ENCODE results near the gene MMP20. TPM values are rescaled to one million over a fixed set of nuclear protein-coding genes. Genes with fewer than 3 reads are reported as not detected.

The MMP20 gene
- total and polyA plus RNA-seq, 2 donors (not counting 3 experiments of a cell fraction or from before 2014, with no cell fraction given): not detected

DNA sequence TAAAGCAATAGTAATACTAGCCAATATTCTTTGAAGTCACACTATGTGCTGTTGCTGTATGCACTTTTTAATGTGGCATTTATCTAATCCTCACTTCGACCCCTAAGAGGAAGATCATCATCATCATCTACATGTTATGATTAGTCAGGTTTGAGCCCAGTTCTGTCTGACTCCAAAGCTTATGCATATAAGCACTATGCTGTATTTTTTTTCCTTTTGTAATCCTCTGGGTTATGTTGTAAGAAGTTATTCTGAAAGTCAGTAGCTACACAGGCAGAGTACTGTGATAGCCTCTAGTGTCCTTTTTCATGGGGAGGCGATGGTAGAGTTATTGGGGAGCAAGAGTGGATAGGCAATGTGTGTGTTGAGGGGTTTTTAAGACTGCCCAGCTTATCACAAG lies 11.1 kb downstream of the MMP20 start:
- DNase-seq (ENCODE audit: low read depth, low spot score): no peak
- Histone ChIP-seq H3K27me3 (ENCODE audit: control insufficient read depth in 2 of 2, insufficient read depth in 2 of 2, low read length in 2 of 2) (no peaks in the 10 kb centered on the region), H3K4me3 (replicated peaks in 1 of 3; ENCODE audit: insufficient read depth in 1 of 3, low read depth in 1 of 3, low read length in 3 of 3) (no peak overlapping the region), H3K79me2 (ENCODE audit: control insufficient read depth, insufficient read depth, low read length) (no peaks in the 10 kb centered on the region), H4K20me1 (replicated peaks; ENCODE audit: control insufficient read depth, extremely low read depth, insufficient read depth, low read length) (no peaks in the 10 kb centered on the region), H2AFZ (ENCODE audit: low read depth, low read length) (no peak overlapping the region), H3K4me1 (ENCODE audit: control insufficient read depth, extremely low read depth, insufficient read depth, low read length) (peaks cover 11% of the 10 kb centered on the region), H3K27ac (ENCODE audit: insufficient read depth, low read depth, low read length) (no peak overlapping the region), H3K9me1 (replicated peaks; ENCODE audit: control insufficient read depth, extremely low read depth, insufficient read depth, low read length) (no peaks in the 10 kb centered on the region), H3K4me2 (ENCODE audit: insufficient read depth, low read length) (no peak overlapping the region), H3K9me3 (replicated peaks; ENCODE audit: control insufficient read depth, insufficient read depth, low read length) (no peaks in the 10 kb centered on the region), H3K36me3 (ENCODE audit: control insufficient read depth in 2 of 2, extremely low read depth in 1 of 2, insufficient read depth in 2 of 2, low read length in 2 of 2) (no peaks in the 10 kb centered on the region), H3K9ac (replicated peaks; ENCODE audit: extremely low read depth, insufficient read depth, low read length) (no peak overlapping the region)
- no peak for TF ChIP-seq POLR2A (IDR thresholded peaks at IDR 0.05; ENCODE audit: low read depth, low read length)
- TF ChIP-seq EZH2 (IDR thresholded peaks at IDR 0.05; ENCODE audit: borderline replicate concordance, low read depth, low read length, severe bottlenecking): no peak
- TF ChIP-seq JUN (IDR thresholded peaks at IDR 0.05; ENCODE audit: borderline replicate concordance, insufficient read depth, insufficient read length, low read depth): no peak
- no peak for TF ChIP-seq MYC (IDR thresholded peaks at IDR 0.05; ENCODE audit: low read depth, low read length)
- TF ChIP-seq, protein P1, sequence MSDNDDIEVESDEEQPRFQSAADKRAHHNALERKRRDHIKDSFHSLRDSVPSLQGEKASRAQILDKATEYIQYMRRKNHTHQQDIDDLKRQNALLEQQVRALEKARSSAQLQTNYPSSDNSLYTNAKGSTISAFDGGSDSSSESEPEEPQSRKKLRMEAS (IDR thresholded peaks at IDR 0.05; ENCODE audit: insufficient read depth, insufficient read length): no peak
- no peak for TF ChIP-seq GATA2 (IDR thresholded peaks at IDR 0.05; ENCODE audit: insufficient read depth, insufficient read length, low read depth, low read length)
- TF ChIP-seq, protein P2, sequence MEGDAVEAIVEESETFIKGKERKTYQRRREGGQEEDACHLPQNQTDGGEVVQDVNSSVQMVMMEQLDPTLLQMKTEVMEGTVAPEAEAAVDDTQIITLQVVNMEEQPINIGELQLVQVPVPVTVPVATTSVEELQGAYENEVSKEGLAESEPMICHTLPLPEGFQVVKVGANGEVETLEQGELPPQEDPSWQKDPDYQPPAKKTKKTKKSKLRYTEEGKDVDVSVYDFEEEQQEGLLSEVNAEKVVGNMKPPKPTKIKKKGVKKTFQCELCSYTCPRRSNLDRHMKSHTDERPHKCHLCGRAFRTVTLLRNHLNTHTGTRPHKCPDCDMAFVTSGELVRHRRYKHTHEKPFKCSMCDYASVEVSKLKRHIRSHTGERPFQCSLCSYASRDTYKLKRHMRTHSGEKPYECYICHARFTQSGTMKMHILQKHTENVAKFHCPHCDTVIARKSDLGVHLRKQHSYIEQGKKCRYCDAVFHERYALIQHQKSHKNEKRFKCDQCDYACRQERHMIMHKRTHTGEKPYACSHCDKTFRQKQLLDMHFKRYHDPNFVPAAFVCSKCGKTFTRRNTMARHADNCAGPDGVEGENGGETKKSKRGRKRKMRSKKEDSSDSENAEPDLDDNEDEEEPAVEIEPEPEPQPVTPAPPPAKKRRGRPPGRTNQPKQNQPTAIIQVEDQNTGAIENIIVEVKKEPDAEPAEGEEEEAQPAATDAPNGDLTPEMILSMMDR (IDR thresholded peaks at IDR 0.05; ENCODE audit: extremely low read depth in 1 of 2, insufficient read depth in 1 of 2, low read depth in 1 of 2, low read length in 2 of 2): no peak
- TF ChIP-seq POLR2AphosphoS5 (IDR thresholded peaks at IDR 0.05; ENCODE audit: insufficient read depth, low read depth, low read length): no peak
- TF ChIP-seq FOS (IDR thresholded peaks at IDR 0.05; ENCODE audit: borderline replicate concordance, insufficient read depth, low read length): no peak
- FAIRE-seq: no peak
- dilution Hi-C loops (cut with MboI; ENCODE audit: extremely low pct_ligation_motif_present, low sequenced_read_pairs) (no loop called here), intact Hi-C loops (cut with micrococcal nuclease) (loop anchor here (5.0 kb wide), 1 partner anchor 222 kb away; no protein-coding TSS in a partner anchor)
- CTCF ChIA-PET: interaction anchor here (0.6 to 6.2 kb wide), 20 partner anchors 10 to 753 kb away, joined by 3 to 83 read pairs (median 12); partner anchors contain the start of gene MMP7
- POLR2A ChIA-PET: no interaction called here
- no TSS peak for BruUV-seq (replicated peaks)

Data from endothelial cell of umbilical vein (primary cell).